Epidermal melanocyte (primary cell): Measurements from ENCODE around the gene SELPLG.
"Not testable (repeated sequence)": the region's sequence is repeated elsewhere in the genome, so short reads cannot be mapped to it uniquely, and the experiment has no call there.

Experiments used
- DNase-seq: peaks from one replicate; pipeline ENCODE4 v3.0.0; 2011; ENCODE audit warnings: low spot score; ENCODE audit not compliant: insufficient read length

SELPLG gene

GRCh38 chr12:108575199-108575912 lies 58.3 kb downstream of the SELPLG start:
- no peak for DNase-seq

- DNase-seq: not testable (repeated sequence)
Observed at GRCh38 chr12:108574276-108574675, 59.4 kb downstream of the SELPLG start.

GRCh38 chr12:108573317-108573716 lies 60.4 kb downstream of the SELPLG start:
- no peak for DNase-seq

GRCh38 chr12:108572166-108572790 lies 61.4 kb downstream of the SELPLG start:
- no peak for DNase-seq
